Breast epithelium (tissue), 3 donors: Measurements from ENCODE around the gene NR2F2.

Experiments
- CTCF ChIP-seq, 3 donors: fragments of 450-650 bp; IDR thresholded peaks; one replicate each; pipeline ENCODE4 v1.5.1; 2016 to 2017; ENCODE audit warnings: antibody characterized with exemption in 3 of 3, mild to moderate bottlenecking in 3 of 3, moderate library complexity in 3 of 3
- POLR2A ChIP-seq: fragments of 450-650 bp; IDR thresholded peaks from one replicate; pipeline ENCODE4 v1.6.1; 2016; ENCODE audit warnings: antibody characterized with exemption, mild to moderate bottlenecking, moderate library complexity
- POLR2AphosphoS5 ChIP-seq, 3 donors: sonication (generic); formaldehyde crosslinking; IDR thresholded peaks; one replicate each; pipeline ENCODE4 v1.6.1; 2017; ENCODE audit warnings: antibody characterized with exemption in 3 of 3

- TF ChIP-seq CTCF (IDR thresholded peaks at IDR 0.05), result no peak
- no peak for TF ChIP-seq POLR2AphosphoS5 (IDR thresholded peaks at IDR 0.05)
- TF ChIP-seq POLR2A, result no peak
These were observed 12.9 kb downstream of the NR2F2 start for GRCh38 chr15:96343113-96344059.
